Measurements from ENCODE around the gene FOXS1. TPM values are rescaled to one million over a fixed set of nuclear protein-coding genes. Genes with fewer than 3 reads are reported as not detected.

The FOXS1 gene
- total RNA-seq, 1 experiment from 2014 or later: 0.22 TPM

GRCh38 chr20:31833130-31833930 lies 12.1 kb downstream of the FOXS1 start:
- Histone ChIP-seq H2AK5ac (ENCODE audit: insufficient read length, low read length) (no peak overlapping the region), H3K27ac (ENCODE audit: insufficient read length, low read depth, low read length) (no peak overlapping the region), H3T11ph (ENCODE audit: low read length) (no peak overlapping the region), H3K4ac (ENCODE audit: low read depth, low read length) (no peak overlapping the region), H2BK12ac (ENCODE audit: insufficient read length, low read depth, low read length) (no peak overlapping the region), H3K23me2 (ENCODE audit: insufficient read length, low read depth, low read length, poor library complexity, severe bottlenecking) (no peaks in the 10 kb centered on the region), H3K9me3 (ENCODE audit: control insufficient read depth, low read depth, low read length) (no peaks in the 10 kb centered on the region), H2BK120ac (ENCODE audit: low read depth, low read length, poor library complexity, severe bottlenecking) (no peak overlapping the region), H2AFZ (ENCODE audit: low read length) (no peak overlapping the region), H4K5ac (ENCODE audit: insufficient read length, low read depth, low read length) (no peak overlapping the region), H3K79me2 (ENCODE audit: insufficient read depth, low read length) (no peaks in the 10 kb centered on the region), H4K91ac (ENCODE audit: insufficient read length, low read depth, low read length) (no peak overlapping the region), H2BK20ac (ENCODE audit: low read depth, low read length, poor library complexity, severe bottlenecking) (no peak overlapping the region), H3K14ac (ENCODE audit: insufficient read depth, low read length) (no peak overlapping the region), H3K4me2 (ENCODE audit: insufficient read depth, insufficient read length, low read length) (no peak overlapping the region), H3K9ac (ENCODE audit: extremely low read depth, insufficient read length, low read length) (no peak overlapping the region), H4K20me1 (ENCODE audit: control insufficient read depth, insufficient read depth, insufficient read length) (no peaks in the 10 kb centered on the region), H3K27me3 (ENCODE audit: insufficient read depth, low read length) (no peaks in the 10 kb centered on the region), H3K4me1 (ENCODE audit: insufficient read depth, low read length) (no peaks in the 10 kb centered on the region; the same call in 1 of the 2 replicates), H2BK15ac (ENCODE audit: low read depth, low read length) (no peak overlapping the region), H3K23ac (ENCODE audit: insufficient read length, low read depth, low read length) (no peak overlapping the region), H3K56ac (ENCODE audit: insufficient read length, low read depth, low read length) (no peak overlapping the region), H4K8ac (replicated peaks; ENCODE audit: insufficient read length, low read depth, low read length) (no peak overlapping the region), H3K79me1 (ENCODE audit: insufficient read depth, low read depth, low read length, poor library complexity, severe bottlenecking) (no peaks in the 10 kb centered on the region), H3K18ac (ENCODE audit: insufficient read length, low read depth, low read length) (no peak overlapping the region), H2BK5ac (ENCODE audit: insufficient read length, low read length) (no peak overlapping the region)
- no peaks in the 10 kb centered on the region for H3K9me3 Mint-ChIP-seq
- H3K4me3 Mint-ChIP-seq: no peak overlapping the region
- TF ChIP-seq, protein P1, sequence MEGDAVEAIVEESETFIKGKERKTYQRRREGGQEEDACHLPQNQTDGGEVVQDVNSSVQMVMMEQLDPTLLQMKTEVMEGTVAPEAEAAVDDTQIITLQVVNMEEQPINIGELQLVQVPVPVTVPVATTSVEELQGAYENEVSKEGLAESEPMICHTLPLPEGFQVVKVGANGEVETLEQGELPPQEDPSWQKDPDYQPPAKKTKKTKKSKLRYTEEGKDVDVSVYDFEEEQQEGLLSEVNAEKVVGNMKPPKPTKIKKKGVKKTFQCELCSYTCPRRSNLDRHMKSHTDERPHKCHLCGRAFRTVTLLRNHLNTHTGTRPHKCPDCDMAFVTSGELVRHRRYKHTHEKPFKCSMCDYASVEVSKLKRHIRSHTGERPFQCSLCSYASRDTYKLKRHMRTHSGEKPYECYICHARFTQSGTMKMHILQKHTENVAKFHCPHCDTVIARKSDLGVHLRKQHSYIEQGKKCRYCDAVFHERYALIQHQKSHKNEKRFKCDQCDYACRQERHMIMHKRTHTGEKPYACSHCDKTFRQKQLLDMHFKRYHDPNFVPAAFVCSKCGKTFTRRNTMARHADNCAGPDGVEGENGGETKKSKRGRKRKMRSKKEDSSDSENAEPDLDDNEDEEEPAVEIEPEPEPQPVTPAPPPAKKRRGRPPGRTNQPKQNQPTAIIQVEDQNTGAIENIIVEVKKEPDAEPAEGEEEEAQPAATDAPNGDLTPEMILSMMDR (conservative IDR thresholded peaks at IDR 0.05): peak; percentile 98
- DNase-seq: peak; percentile 94
- H3K27me3 Mint-ChIP-seq (ENCODE audit: low read depth): peaks cover 2% of the 10 kb centered on the region
- WGBS (ENCODE audit: extremely low coverage, insufficient read length, low lambda C conversion rate): no CpG with 5 or more reads among the region's 14 CpGs
- H3K4me1 Mint-ChIP-seq: peaks cover 21 to 23% of the 10 kb centered on the region in 2 experiments
- H3K36me3 Mint-ChIP-seq (ENCODE audit: insufficient read depth in 1 of 3, low read depth in 3 of 3): no peaks in the 10 kb centered on the region
- no peak overlapping the region for H3K27ac Mint-ChIP-seq
